GM12878 (cell line): Measurements from ENCODE around the gene KRTAP10-11. TPM values are rescaled to one million over a fixed set of nuclear protein-coding genes. Genes with fewer than 3 reads are reported as not detected.
"Not testable (repeated sequence)": the region's sequence is repeated elsewhere in the genome, so short reads cannot be mapped to it uniquely, and the experiment has no call there.

ENCODE experiments used
- ATAC-seq: fragments of 200-7000 bp; cut with Tn5 transposase; 3 replicates; pipeline ENCODE4 v1.9.1; 2020; ENCODE audit warnings: mild to moderate bottlenecking, moderate library complexity
- BruUV-seq: library from RNA; stranded (reverse); fragments of 400-500 nt; replicated peaks from 2 replicates; lab custom pipeline; 2021; lab: Mats Ljungman, UMichigan
- CTCF ChIA-PET: fragments of 300-600 bp; sonication (Branson Sonifier 250); formaldehyde crosslinking; extraction: SDS; loops from one replicate; lab custom pipeline; 2021; ENCODE audit warnings: inconsistent platforms; lab: Yijun Ruan, JAX
- POLR2A ChIA-PET: fragments of 350-600 bp; formaldehyde crosslinking; extraction: SDS; loops from one replicate; lab custom pipeline; 2021; ENCODE audit warnings: inconsistent platforms; lab: Charles Lee
- RAD21 ChIA-PET: fragments of 300-600 bp; sonication (Branson Sonifier 250); formaldehyde crosslinking; loops from one replicate; lab custom pipeline; 2023; ENCODE audit warnings: antibody characterized with exemption; ENCODE audit not compliant: unreplicated experiment; lab: Charles Lee
- SMC1A ChIA-PET: fragments of 300-600 bp; sonication (Branson Sonifier 250); formaldehyde crosslinking; loops from one replicate; lab custom pipeline; 2023; ENCODE audit not compliant: unreplicated experiment, uncharacterized antibody; lab: Charles Lee
- DNase-seq: peaks from one replicate; pipeline ENCODE4 v3.0.0-alpha.2; 2011; ENCODE audit warnings: low read depth, low spot score
- FAIRE-seq: peaks from 3 replicates; lab custom pipeline; 2011; peaks lifted over from hg19 to GRCh38; lab: Jason Lieb, UNC
- H2AFZ ChIP-seq: 2 replicates; pipeline ENCODE4 v1.6.0; 2011; ENCODE audit warnings: low read depth, low read length, control low read depth; ENCODE audit not compliant: control insufficient read depth
- H3K27ac ChIP-seq: 2 replicates; pipeline ENCODE4 v1.5.1; 2011; ENCODE audit warnings: control low read depth; ENCODE audit not compliant: control insufficient read depth, insufficient read depth
- H3K27me3 ChIP-seq, 2 experiments: replicated peaks in 1 of 2; 2 replicates each; pipeline versions ENCODE4 v1.6.0 to v1.6.1; 2011; ENCODE audit warnings: low read length in 1 of 2; ENCODE audit not compliant: control insufficient read depth in 2 of 2, insufficient read depth in 2 of 2
- H3K36me3 ChIP-seq, 2 experiments: 2 replicates each; pipeline ENCODE4 v1.5.1; 2011; ENCODE audit warnings: low read length in 1 of 2; ENCODE audit not compliant: control insufficient read depth in 2 of 2, insufficient read depth in 2 of 2
- H3K4me1 ChIP-seq: 2 replicates; pipeline ENCODE4 v1.6.1; 2011; ENCODE audit warnings: mild to moderate bottlenecking, low read length, moderate library complexity, mixed read lengths; ENCODE audit not compliant: control insufficient read depth, insufficient read depth
- H3K4me2 ChIP-seq: 2 replicates; pipeline ENCODE4 v1.6.0; 2011; ENCODE audit warnings: control low read depth; ENCODE audit not compliant: control insufficient read depth, insufficient read depth
- H3K4me3 ChIP-seq: fragments of 200-600 bp; sonication (generic); 2 replicates; pipeline ENCODE4 v1.5.1; 2016
- H3K79me2 ChIP-seq: 2 replicates; pipeline ENCODE4 v1.6.0; 2011; ENCODE audit warnings: low read length; ENCODE audit not compliant: control insufficient read depth, insufficient read depth
- H3K9ac ChIP-seq: 2 replicates; pipeline ENCODE4 v1.8.0; 2011; ENCODE audit warnings: low read length, control low read depth, mixed read lengths; ENCODE audit not compliant: control insufficient read depth, insufficient read depth
- H3K9me3 ChIP-seq: replicated peaks from 3 replicates; pipeline ENCODE4 v1.5.1; 2011; ENCODE audit warnings: mild to moderate bottlenecking, low read length; ENCODE audit not compliant: control insufficient read depth, insufficient read depth
- H4K20me1 ChIP-seq: 2 replicates; pipeline ENCODE4 v1.6.0; 2011; ENCODE audit not compliant: control insufficient read depth, insufficient read depth
- ASH2L ChIP-seq: fragments of 300-600, 200-600 bp; sonication (generic); IDR thresholded peaks from 2 replicates; pipeline ENCODE4 v1.6.1; 2017; ENCODE audit warnings: low read depth, mild to moderate bottlenecking, borderline replicate concordance
- CHD1 ChIP-seq: IDR thresholded peaks from 2 replicates; pipeline ENCODE4 v1.6.1; 2012; ENCODE audit warnings: low read depth, low read length, improper control_type of control experiment
- EP300 ChIP-seq, 2 experiments: fragments of 150-350 bp in 1 of 2; IDR thresholded peaks; 2 replicates each; pipeline ENCODE4 v1.6.1; 2011 to 2012; ENCODE audit warnings: low read depth in 2 of 2, low read length in 2 of 2, borderline replicate concordance in 1 of 2, improper control_type of control experiment in 1 of 2, inconsistent platforms in 1 of 2; ENCODE audit not compliant: control insufficient read depth in 1 of 2
- NFIC ChIP-seq: IDR thresholded peaks from 2 replicates; pipeline ENCODE4 v1.6.1; 2012; ENCODE audit warnings: low read depth, mild to moderate bottlenecking, inconsistent platforms, low read length, moderate library complexity
- SMAD1 ChIP-seq: fragments of 450-650 bp; IDR thresholded peaks from 2 replicates; pipeline ENCODE4 v1.6.1; 2018; ENCODE audit warnings: mild to moderate bottlenecking, low read depth; ENCODE audit not compliant: partially characterized antibody
- SREBF1 ChIP-seq: IDR thresholded peaks from 2 replicates; pipeline ENCODE4 v1.6.1; 2012; ENCODE audit warnings: mild to moderate bottlenecking, low read length
- SUPT20H ChIP-seq: IDR thresholded peaks from 2 replicates; pipeline ENCODE4 v1.6.1; 2011; ENCODE audit warnings: low read depth, mild to moderate bottlenecking, low read length, moderate library complexity, borderline replicate concordance; ENCODE audit not compliant: control insufficient read depth
- USF2 ChIP-seq: IDR thresholded peaks from 2 replicates; pipeline ENCODE4 v1.6.1; 2011; ENCODE audit warnings: low read depth, low read length, improper control_type of control experiment, borderline replicate concordance
- WGBS: methylation state at CpG from one replicate; pipeline ENCODE4 v1.1.6; 2016; ENCODE audit warnings: low lambda C conversion rate; ENCODE audit not compliant: insufficient replicate concordance, insufficient coverage; ENCODE audit errors: missing lambda C conversion rate; 5-methylcytosine and 5-hydroxymethylcytosine counted together
- in situ Hi-C: fragments of 300-500 bp; cut with MboI; formaldehyde crosslinking; loops from 9 replicates; pipeline ENCODE4 v1.14.3; 2018; ENCODE audit warnings: mixed read lengths
- intact Hi-C: fragments of 100-400 bp; cut with micrococcal nuclease; formaldehyde crosslinking; loops from one replicate; pipeline ENCODE4 v1.14.2; 2022; ENCODE audit not compliant: unreplicated experiment
- polyA plus RNA-seq, 11 experiments: library from polyadenylated mRNA; depleted of rRNA in 4 of 11; unstranded in 6 of 11; stranded (reverse) in 5 of 11; fragments of >200 nt; fragmentation: Nextera tagmentation in 4 of 11; fragmentation: Illumina TruSeq in 1 of 11; extraction: Ambion mirVana in 4 of 11; extraction: Trizol in 1 of 11; gene quantifications; 1 replicate in 1 of 11; 2 replicates in 10 of 11; pipeline versions ENCODE4 v1.2.1 to v1.2.3, GENCODE V29; 2011 to 2016; ENCODE audit warnings: inconsistent platforms in 2 of 11, missing spikeins in 2 of 11, low read depth in 1 of 11
- total RNA-seq, 4 experiments: library from RNA; depleted of rRNA in 3 of 4; stranded (reverse); fragments of >200 nt in 3 of 4; fragmentation: Illumina TruSeq in 1 of 4; extraction: Trizol in 1 of 4; gene quantifications; 2 replicates each; pipeline versions ENCODE4 v1.2.1 to v1.2.3, GENCODE V29; 2013 to 2021
- TF ChIP-seq, protein P1 (sequence below): IDR thresholded peaks from 2 replicates; pipeline ENCODE4 v1.6.1; 2011; ENCODE audit warnings: borderline replicate concordance, low read depth, mild to moderate bottlenecking, moderate library complexity, low read length; ENCODE audit not compliant: insufficient read depth, poor library complexity, severe bottlenecking
- TF ChIP-seq, protein P2 (sequence below): fragments of 450-650 bp; IDR thresholded peaks from 2 replicates; pipeline ENCODE4 v1.6.1; 2014; ENCODE audit warnings: mild to moderate bottlenecking

The KRTAP10-11 gene
- total and polyA plus RNA-seq, 10 of the 15 experiments (the other 5 are each of a cell fraction or from before 2014, with no cell fraction given): not detected

- ATAC-seq (no peak), FAIRE-seq (no peak), DNase-seq (no peak)
- Histone ChIP-seq H3K4me2 (no peak overlapping the region), H3K9ac (no peak overlapping the region), H3K4me1 (no peaks in the 10 kb centered on the region; the same call in 1 of the 2 replicates), H3K79me2 (no peaks in the 10 kb centered on the region), H3K9me3 (no peaks in the 10 kb centered on the region), H3K4me3 (no peak overlapping the region), H4K20me1 (no peaks in the 10 kb centered on the region), H3K36me3 (no peaks in the 10 kb centered on the region), H3K27ac (no peak overlapping the region), H2AFZ (no peak overlapping the region), H3K27me3 (peaks cover 0 to 1% of the 10 kb centered on the region in 2 experiments; a peak in 2 of 4 replicates)
- TF ChIP-seq NFIC (no peak), SUPT20H (no peak), EP300 (IDR thresholded peaks at IDR 0.05; ENCODE audit: borderline replicate concordance in 1 of 2, control insufficient read depth in 1 of 2, low read depth in 2 of 2, low read length in 2 of 2) (no peak), SREBF1 (no peak), CHD1 (no peak), ASH2L (no peak), USF2 (no peak), SMAD1 (no peak)
- TF ChIP-seq, protein P1, sequence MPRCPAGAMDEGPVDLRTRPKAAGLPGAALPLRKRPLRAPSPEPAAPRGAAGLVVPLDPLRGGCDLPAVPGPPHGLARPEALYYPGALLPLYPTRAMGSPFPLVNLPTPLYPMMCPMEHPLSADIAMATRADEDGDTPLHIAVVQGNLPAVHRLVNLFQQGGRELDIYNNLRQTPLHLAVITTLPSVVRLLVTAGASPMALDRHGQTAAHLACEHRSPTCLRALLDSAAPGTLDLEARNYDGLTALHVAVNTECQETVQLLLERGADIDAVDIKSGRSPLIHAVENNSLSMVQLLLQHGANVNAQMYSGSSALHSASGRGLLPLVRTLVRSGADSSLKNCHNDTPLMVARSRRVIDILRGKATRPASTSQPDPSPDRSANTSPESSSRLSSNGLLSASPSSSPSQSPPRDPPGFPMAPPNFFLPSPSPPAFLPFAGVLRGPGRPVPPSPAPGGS: no peak
- TF ChIP-seq, protein P2, sequence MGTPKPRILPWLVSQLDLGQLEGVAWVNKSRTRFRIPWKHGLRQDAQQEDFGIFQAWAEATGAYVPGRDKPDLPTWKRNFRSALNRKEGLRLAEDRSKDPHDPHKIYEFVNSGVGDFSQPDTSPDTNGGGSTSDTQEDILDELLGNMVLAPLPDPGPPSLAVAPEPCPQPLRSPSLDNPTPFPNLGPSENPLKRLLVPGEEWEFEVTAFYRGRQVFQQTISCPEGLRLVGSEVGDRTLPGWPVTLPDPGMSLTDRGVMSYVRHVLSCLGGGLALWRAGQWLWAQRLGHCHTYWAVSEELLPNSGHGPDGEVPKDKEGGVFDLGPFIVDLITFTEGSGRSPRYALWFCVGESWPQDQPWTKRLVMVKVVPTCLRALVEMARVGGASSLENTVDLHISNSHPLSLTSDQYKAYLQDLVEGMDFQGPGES: no peak
- in situ Hi-C loops: no loop called here
- RAD21 ChIA-PET: no interaction called here
- CTCF ChIA-PET: no interaction called here
- 6% methylated on average over 6 of the region's 6 CpGs for WGBS
- intact Hi-C loops: no loop called here
- SMC1A ChIA-PET: interaction anchor here (1.6 kb wide), 1 partner anchor 108 kb away, joined by 4 read pairs; no protein-coding TSS in a partner anchor
- BruUV-seq: no TSS peak
- POLR2A ChIA-PET: no interaction called here
Observed at GRCh38 chr21:44684483-44684882, 38.3 kb downstream of the KRTAP10-11 start.

GRCh38 chr21:44685050-44685449 is 38.8 kb downstream of the KRTAP10-11 start:
- BruUV-seq, FAIRE-seq, RAD21 ChIA-PET, in situ Hi-C loops, H4K20me1 ChIP-seq, H2AFZ ChIP-seq, SMC1A ChIA-PET, H3K9me3 ChIP-seq, H3K27me3 ChIP-seq, POLR2A ChIA-PET, H3K36me3 ChIP-seq, intact Hi-C loops, H3K4me1 ChIP-seq, H3K9ac ChIP-seq, H3K4me2 ChIP-seq, ATAC-seq, H3K4me3 ChIP-seq, H3K79me2 ChIP-seq, DNase-seq, H3K27ac ChIP-seq: not testable (repeated sequence)
- CTCF ChIA-PET: interaction anchor here (0.7 kb wide), 1 partner anchor 72 kb away, joined by 4 read pairs; no protein-coding TSS in a partner anchor
- 48% methylated on average over 6 of the region's 6 CpGs for WGBS
